ENCODE measurements around the gene C1orf21.

DNA sequence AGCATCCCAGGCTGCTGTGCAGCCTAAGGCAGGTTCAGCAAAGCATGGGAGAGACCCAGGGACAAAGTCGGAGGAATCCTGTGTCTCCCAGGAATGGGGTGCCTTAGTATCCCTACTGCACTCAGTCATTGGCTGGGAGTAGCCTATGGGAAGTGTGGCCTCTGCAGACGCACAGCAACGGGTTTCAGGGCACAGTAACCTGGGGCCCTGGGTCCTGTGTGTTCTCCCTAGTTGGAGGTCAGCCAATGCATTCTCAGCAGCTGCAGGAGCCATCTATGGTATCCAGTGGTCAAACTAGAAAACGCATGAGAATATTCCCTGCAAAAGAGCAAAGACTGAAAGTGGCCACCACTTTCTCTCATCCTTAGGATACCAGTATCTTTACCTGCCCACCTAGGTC is 13.7 kb upstream of the C1orf21 start:
- TF ChIP-seq FOXM1 (IDR thresholded peaks at IDR 0.05; ENCODE audit: borderline replicate concordance) (no peak), LEF1 (IDR thresholded peaks at IDR 0.05; ENCODE audit: borderline replicate concordance) (no peak), ARNT (IDR thresholded peaks at IDR 0.05) (no peak), FOXK2 (IDR thresholded peaks at IDR 0.05) (no peak), BHLHE40 (IDR thresholded peaks at IDR 0.05; ENCODE audit: borderline replicate concordance) (no peak), SP1 (IDR thresholded peaks at IDR 0.05) (no peak), PKNOX1 (IDR thresholded peaks at IDR 0.05) (no peak), NFRKB (IDR thresholded peaks at IDR 0.05) (no peak), ELF4 (IDR thresholded peaks at IDR 0.05) (no peak), ZNF384 (IDR thresholded peaks at IDR 0.05) (no peak)

Data from HEK293T (cell line).